22Rv1 (cell line): Measurements from ENCODE around the gene MYCBP2.

ENCODE experiments used
- ZFX ChIP-seq: fragments of 450-650 bp; IDR thresholded peaks from 2 replicates; pipeline ENCODE4 v1.6.1; 2017; ENCODE audit warnings: antibody characterized with exemption, borderline replicate concordance
- TF ChIP-seq, protein P1 (sequence below): fragments of 450-650 bp; IDR thresholded peaks from 2 replicates; pipeline ENCODE4 v1.5.1; 2017; ENCODE audit warnings: mild to moderate bottlenecking

DNA sequence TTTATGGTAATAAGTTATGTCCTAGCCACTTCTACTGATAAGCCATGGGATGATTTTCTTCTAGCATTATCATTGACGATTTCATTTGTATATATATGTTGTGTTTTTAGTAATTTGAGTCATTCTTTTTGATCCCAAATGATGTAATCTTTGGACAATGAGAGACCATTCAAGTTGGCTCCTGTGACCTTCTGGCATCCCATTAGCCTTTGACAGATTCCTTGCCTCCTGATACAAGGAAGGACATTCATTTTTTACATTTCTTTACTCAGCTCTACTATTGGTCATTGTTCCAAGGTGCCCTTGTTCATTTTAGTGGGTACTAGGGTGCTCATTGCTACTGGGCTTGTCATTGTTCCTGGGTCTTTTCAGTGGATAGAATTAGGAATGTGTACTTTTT lies 35.3 kb upstream of the MYCBP2 start:
- TF ChIP-seq, protein P1, sequence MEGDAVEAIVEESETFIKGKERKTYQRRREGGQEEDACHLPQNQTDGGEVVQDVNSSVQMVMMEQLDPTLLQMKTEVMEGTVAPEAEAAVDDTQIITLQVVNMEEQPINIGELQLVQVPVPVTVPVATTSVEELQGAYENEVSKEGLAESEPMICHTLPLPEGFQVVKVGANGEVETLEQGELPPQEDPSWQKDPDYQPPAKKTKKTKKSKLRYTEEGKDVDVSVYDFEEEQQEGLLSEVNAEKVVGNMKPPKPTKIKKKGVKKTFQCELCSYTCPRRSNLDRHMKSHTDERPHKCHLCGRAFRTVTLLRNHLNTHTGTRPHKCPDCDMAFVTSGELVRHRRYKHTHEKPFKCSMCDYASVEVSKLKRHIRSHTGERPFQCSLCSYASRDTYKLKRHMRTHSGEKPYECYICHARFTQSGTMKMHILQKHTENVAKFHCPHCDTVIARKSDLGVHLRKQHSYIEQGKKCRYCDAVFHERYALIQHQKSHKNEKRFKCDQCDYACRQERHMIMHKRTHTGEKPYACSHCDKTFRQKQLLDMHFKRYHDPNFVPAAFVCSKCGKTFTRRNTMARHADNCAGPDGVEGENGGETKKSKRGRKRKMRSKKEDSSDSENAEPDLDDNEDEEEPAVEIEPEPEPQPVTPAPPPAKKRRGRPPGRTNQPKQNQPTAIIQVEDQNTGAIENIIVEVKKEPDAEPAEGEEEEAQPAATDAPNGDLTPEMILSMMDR, result no peak
- TF ChIP-seq ZFX, result no peak
